SK-N-MC (cell line): Measurements from ENCODE around the gene MYCT1.

Experiments
- DNase-seq: peaks from one replicate; pipeline ENCODE4 v3.0.0-alpha.2; 2011; ENCODE audit warnings: low read depth, low spot score
- H3K27ac ChIP-seq: fragments of 200-600 bp; sonication (generic); 2 replicates; pipeline ENCODE4 v1.5.1; 2016; ENCODE audit warnings: mixed run types
- H3K36me3 ChIP-seq: fragments of 200-600 bp; sonication (generic); 2 replicates; pipeline ENCODE4 v1.6.1; 2017; ENCODE audit warnings: antibody characterized with exemption, low read length, mixed read lengths; ENCODE audit not compliant: insufficient read depth
- H3K4me3 ChIP-seq: fragments of 200-600 bp; sonication (generic); 2 replicates; pipeline ENCODE4 v1.5.1; 2016
- H3K9ac ChIP-seq: fragments of 200-600 bp; sonication (generic); 2 replicates; pipeline ENCODE4 v1.8.0; 2017; ENCODE audit warnings: mixed run types, mixed read lengths; ENCODE audit not compliant: insufficient read length
- H3K9me3 ChIP-seq: fragments of 200-600 bp; sonication (generic); 2 replicates; pipeline ENCODE4 v1.6.1; 2017; ENCODE audit warnings: low read depth, mild to moderate bottlenecking, antibody characterized with exemption, low read length, moderate library complexity, mixed read lengths
- EZH2 ChIP-seq: fragments of 200-600 bp; sonication (generic); IDR thresholded peaks from one replicate; pipeline ENCODE4 v1.6.1; 2017; ENCODE audit warnings: antibody characterized with exemption
- FOXP2 ChIP-seq: optimal IDR thresholded peaks from 2 replicates; pipeline ENCODE3; 2011; ENCODE audit warnings: mild to moderate bottlenecking, moderate library complexity; ENCODE audit not compliant: insufficient read depth; ENCODE audit errors: extremely low read length, control extremely low read depth
- POLR2AphosphoS5 ChIP-seq: IDR thresholded peaks from 2 replicates; pipeline ENCODE4 v1.6.1; 2012; ENCODE audit warnings: mild to moderate bottlenecking, low read depth, low read length, borderline replicate concordance

MYCT1 gene

DNA sequence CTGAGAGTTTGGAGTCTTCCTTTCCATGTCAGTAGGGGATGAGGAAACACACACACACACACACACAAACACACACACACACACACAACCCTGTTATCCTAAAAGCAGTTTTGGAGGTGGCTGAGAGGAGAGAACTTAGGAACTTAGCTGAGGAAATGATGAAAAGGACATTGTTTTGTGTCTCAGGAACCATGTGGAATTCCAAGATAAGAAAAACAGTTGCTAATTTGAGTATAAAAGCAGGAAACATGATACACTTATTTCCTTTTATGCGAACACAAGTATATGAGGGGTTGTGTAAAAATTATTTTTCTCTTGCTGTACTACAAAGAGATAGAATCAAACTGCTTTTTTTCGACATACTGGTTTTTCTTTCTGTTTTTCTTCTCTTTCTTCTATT is at the start of gene MYCT1:
MYCT1 (plus strand) TSS at position 264 of the 400 bp plus-strand sequence; CDS start at position 270, 6 bp downstream.
- H3K36me3 ChIP-seq, result no peaks in the 10 kb centered on the region
- no peak within 1 kb of the TSS for H3K9ac ChIP-seq
- no peak within 1 kb of the TSS for H3K27ac ChIP-seq
- H3K4me3 ChIP-seq, result no peak within 1 kb of the TSS
- TF ChIP-seq POLR2AphosphoS5 (no peak), EZH2 (no peak), FOXP2 (no peak)
- no peak for DNase-seq
- no peaks in the 10 kb centered on the region for H3K9me3 ChIP-seq

- Histone ChIP-seq H3K9ac (no peak overlapping the region), H3K27ac (no peak overlapping the region), H3K4me3 (no peak overlapping the region), H3K36me3 (no peaks in the 10 kb centered on the region), H3K9me3 (no peaks in the 10 kb centered on the region)
- no peak for DNase-seq
- TF ChIP-seq POLR2AphosphoS5, result no peak
- no peak for TF ChIP-seq EZH2
- TF ChIP-seq FOXP2, result no peak
Measured at GRCh38 chr6:152648105-152648504, 49.6 kb upstream of the MYCT1 start.

- Histone ChIP-seq H3K4me3 (no peak overlapping the region), H3K9me3 (no peaks in the 10 kb centered on the region), H3K36me3 (no peaks in the 10 kb centered on the region), H3K9ac (no peak overlapping the region), H3K27ac (no peak overlapping the region)
- TF ChIP-seq EZH2 (no peak), FOXP2 (no peak), POLR2AphosphoS5 (no peak)
- no peak for DNase-seq
Measured at GRCh38 chr6:152651986-152652385, 45.7 kb upstream of the MYCT1 start.

GRCh38 chr6:152661776-152662175 is 35.9 kb upstream of the MYCT1 start:
- Histone ChIP-seq H3K36me3 (no peaks in the 10 kb centered on the region), H3K27ac (no peak overlapping the region), H3K9me3 (no peaks in the 10 kb centered on the region), H3K4me3 (no peak overlapping the region), H3K9ac (no peak overlapping the region)
- no peak for DNase-seq
- TF ChIP-seq FOXP2, result no peak
- no peak for TF ChIP-seq EZH2
- no peak for TF ChIP-seq POLR2AphosphoS5

- TF ChIP-seq EZH2 (no peak), FOXP2 (no peak), POLR2AphosphoS5 (no peak)
- no peaks in the 10 kb centered on the region for H3K36me3 ChIP-seq
- H3K9me3 ChIP-seq, result no peaks in the 10 kb centered on the region
- DNase-seq, result peak; percentile 32
- H3K9ac ChIP-seq, result no peak overlapping the region
- H3K4me3 ChIP-seq, result no peak overlapping the region
- no peak overlapping the region for H3K27ac ChIP-seq
Measured at GRCh38 chr6:152669895-152670294, 27.8 kb upstream of the MYCT1 start.

DNA sequence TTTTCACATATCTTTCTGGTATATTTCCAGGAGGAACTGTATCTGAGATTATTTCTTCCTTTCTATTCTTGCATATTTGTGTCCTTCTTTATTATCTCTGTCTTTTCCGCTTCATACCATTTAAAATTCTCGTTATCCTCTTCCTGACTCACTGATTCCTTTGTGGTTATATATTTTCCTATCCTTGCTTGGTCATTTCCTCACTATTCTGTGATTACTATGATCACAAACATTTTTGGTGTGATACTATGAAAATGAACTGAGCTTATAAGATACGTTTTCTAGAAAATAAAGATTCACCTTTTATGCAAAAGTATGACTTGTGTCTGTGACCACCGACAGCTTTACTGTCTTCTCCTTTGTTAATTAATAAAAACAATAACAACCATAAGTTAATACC is 26.5 kb upstream of the MYCT1 start:
- no peak overlapping the region for H3K4me3 ChIP-seq
- no peaks in the 10 kb centered on the region for H3K36me3 ChIP-seq
- H3K27ac ChIP-seq, result 0 out of 2 replicates have a peak overlapping the region, but pooled peaks have one; percentile 39
- DNase-seq, result no peak
- TF ChIP-seq EZH2 (no peak), FOXP2 (no peak), POLR2AphosphoS5 (no peak)
- H3K9me3 ChIP-seq, result no peaks in the 10 kb centered on the region
- H3K9ac ChIP-seq, result peak overlapping the region; percentile 13

GRCh38 chr6:152673236-152673635 is 24.5 kb upstream of the MYCT1 start:
- Histone ChIP-seq H3K4me3 (no peak overlapping the region), H3K36me3 (no peaks in the 10 kb centered on the region), H3K9ac (no peak overlapping the region), H3K27ac (no peak overlapping the region), H3K9me3 (no peaks in the 10 kb centered on the region)
- no peak for TF ChIP-seq FOXP2
- TF ChIP-seq POLR2AphosphoS5, result no peak
- TF ChIP-seq EZH2, result no peak
- DNase-seq, result no peak

- Histone ChIP-seq H3K4me3 (no peak overlapping the region), H3K27ac (no peak overlapping the region), H3K9me3 (no peaks in the 10 kb centered on the region), H3K9ac (no peak overlapping the region), H3K36me3 (no peaks in the 10 kb centered on the region)
- TF ChIP-seq FOXP2, result no peak
- no peak for TF ChIP-seq EZH2
- TF ChIP-seq POLR2AphosphoS5, result no peak
- DNase-seq, result no peak
Measured at GRCh38 chr6:152680151-152680550, 17.5 kb upstream of the MYCT1 start.

DNA sequence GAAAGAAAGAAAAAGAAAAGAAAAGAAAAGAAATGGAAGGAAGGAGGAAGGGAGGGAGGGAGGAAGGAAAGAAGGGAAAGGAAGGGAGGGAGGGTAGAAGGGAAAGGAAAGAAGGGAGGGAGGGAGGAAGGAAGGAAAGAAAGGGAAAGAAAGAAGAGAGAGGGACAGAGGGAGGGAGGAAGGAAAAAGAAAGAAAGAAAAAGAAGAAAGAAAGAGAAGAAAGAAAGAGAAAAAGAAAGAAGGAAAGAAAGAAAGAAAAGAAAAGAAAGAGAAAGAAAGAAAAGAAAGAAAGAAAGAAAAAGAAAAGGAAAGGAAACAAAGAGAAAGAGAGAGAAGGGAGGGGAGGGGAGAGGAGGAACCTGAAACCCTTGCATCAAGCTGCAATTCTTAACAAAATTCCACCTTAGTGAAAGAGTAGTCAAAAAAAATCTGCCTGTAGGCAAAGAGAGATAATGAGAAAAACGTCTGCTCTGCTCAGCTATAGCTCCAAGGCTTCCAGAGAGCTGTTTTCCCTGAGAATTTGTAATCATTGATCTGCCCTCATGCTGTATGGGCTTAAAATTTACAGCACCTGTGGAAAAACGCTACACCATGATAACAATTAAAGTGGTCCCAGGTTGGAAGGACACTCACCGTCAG is 16.7 kb upstream of the MYCT1 start:
- H3K9ac ChIP-seq, result no peak overlapping the region
- no peak for TF ChIP-seq POLR2AphosphoS5
- H3K36me3 ChIP-seq, result no peaks in the 10 kb centered on the region
- H3K27ac ChIP-seq, result no peak overlapping the region
- no peaks in the 10 kb centered on the region for H3K9me3 ChIP-seq
- DNase-seq, result no peak
- H3K4me3 ChIP-seq, result no peak overlapping the region
